ENCODE data around the gene CLEC11A. TPM values are rescaled to one million over a fixed set of nuclear protein-coding genes. Genes with fewer than 3 reads are reported as not detected.
A peak's percentile ranks its signal among the peaks of the same experiment; 100 is the strongest.

CLEC11A gene
- total RNA-seq, 1 experiment from 2014 or later, result 129 TPM

GRCh38 chr19:50703915-50704796 is 19.0 kb upstream of the CLEC11A start:
- no peak for DNase-seq (ENCODE audit: low read depth)

- peak; percentile 72 for DNase-seq (ENCODE audit: low read depth)
Observed at GRCh38 chr19:50705422-50706019, 17.6 kb upstream of the CLEC11A start.

- DNase-seq (ENCODE audit: low read depth), result no peak
Observed at GRCh38 chr19:50706387-50706786, 16.8 kb upstream of the CLEC11A start.

- DNase-seq (ENCODE audit: low read depth), result no peak
Observed at GRCh38 chr19:50708179-50708879, 14.8 kb upstream of the CLEC11A start.

- no peak for DNase-seq (ENCODE audit: low read depth)
Observed at GRCh38 chr19:50710094-50710493, 13.1 kb upstream of the CLEC11A start.

- DNase-seq (ENCODE audit: low read depth), result no peak
Observed at GRCh38 chr19:50710612-50711011, 12.6 kb upstream of the CLEC11A start.

GRCh38 chr19:50711196-50711595 is 12.0 kb upstream of the CLEC11A start:
- no peak for DNase-seq (ENCODE audit: low read depth)

GRCh38 chr19:50711805-50712204 is 11.4 kb upstream of the CLEC11A start:
- DNase-seq (ENCODE audit: low read depth), result no peak

- no peak for DNase-seq (ENCODE audit: low read depth)
Observed at GRCh38 chr19:50712833-50713232, 10.3 kb upstream of the CLEC11A start.

GRCh38 chr19:50713556-50714236 is 9.5 kb upstream of the CLEC11A start:
- DNase-seq (ENCODE audit: low read depth), result no peak

GRCh38 chr19:50716178-50717025 is 6.8 kb upstream of the CLEC11A start:
- no peak for DNase-seq (ENCODE audit: low read depth)

- DNase-seq (ENCODE audit: low read depth), result no peak
Observed at GRCh38 chr19:50717026-50717723, 6.0 kb upstream of the CLEC11A start.

- DNase-seq (ENCODE audit: low read depth), result no peak
Observed at GRCh38 chr19:50717891-50718254, 5.3 kb upstream of the CLEC11A start.

GRCh38 chr19:50718255-50719118 is 4.7 kb upstream of the CLEC11A start:
- no peak for DNase-seq (ENCODE audit: low read depth)

GRCh38 chr19:50719119-50719435 is 4.1 kb upstream of the CLEC11A start:
- no peak for DNase-seq (ENCODE audit: low read depth)

GRCh38 chr19:50719566-50719965 is 3.6 kb upstream of the CLEC11A start, which contains the start of gene SHANK1:
SHANK1 (minus strand) TSS chr19:50719802; CDS start chr19:50716919, 2,883 bp downstream.
- DNase-seq (ENCODE audit: low read depth), result no peak

GRCh38 chr19:50720181-50720920 is 2.8 kb upstream of the CLEC11A start:
- DNase-seq (ENCODE audit: low read depth), result no peak

- peak; percentile 73 for DNase-seq (ENCODE audit: low read depth)
Observed at GRCh38 chr19:50720921-50721381, 2.2 kb upstream of the CLEC11A start.
